Thyroid gland (tissue), 4 donors: ENCODE results near the gene PILRB. TPM values are rescaled to one million over a fixed set of nuclear protein-coding genes. Genes with fewer than 3 reads are reported as not detected.

ENCODE experiments used
- DNase-seq, 2 donors: peaks; one replicate each; pipeline ENCODE4 v3.0.0-alpha.2; 2019
- H3K27ac ChIP-seq, 3 donors: fragments of 200-600 bp; sonication (generic); 1 replicate in 2 of 3; 2 replicates in 1 of 3; pipeline ENCODE4 v1.5.1; 2016 to 2019; ENCODE audit warnings: mild to moderate bottlenecking in 1 of 3, moderate library complexity in 1 of 3
- H3K27me3 ChIP-seq: fragments of 200-600 bp; sonication (generic); one replicate; pipeline ENCODE4 v1.5.1; 2019
- H3K36me3 ChIP-seq, 2 donors: fragments of 200-600 bp; sonication (generic); one replicate each; pipeline ENCODE4 v1.5.1; 2016 to 2019
- H3K4me1 ChIP-seq, 2 donors: fragments of 200-600 bp; sonication (generic); one replicate each; pipeline ENCODE4 v1.5.1; 2017 to 2019
- H3K4me3 ChIP-seq, 3 donors: fragments of 200-600 bp; sonication (generic); replicated peaks in 1 of 3; 1 replicate in 2 of 3; 2 replicates in 1 of 3; pipeline ENCODE4 v1.5.1; 2016; ENCODE audit warnings: mild to moderate bottlenecking in 1 of 3
- H3K9me3 ChIP-seq: fragments of 200-600 bp; sonication (generic); one replicate; pipeline ENCODE4 v1.5.1; 2017
- POLR2A ChIP-seq, 2 donors: fragments of 450-650 bp; IDR thresholded peaks; one replicate each; pipeline ENCODE4 v1.6.1; 2017; ENCODE audit warnings: antibody characterized with exemption in 2 of 2, mild to moderate bottlenecking in 2 of 2, moderate library complexity in 1 of 2
- WGBS, 2 donors: methylation state at CpG; one replicate each; pipeline ENCODE4 v1.1.5; 2017; 5-methylcytosine and 5-hydroxymethylcytosine counted together
- intact Hi-C: fragments of 100-400 bp; cut with DNase I; formaldehyde crosslinking; loops from one replicate; pipeline ENCODE4 v1.15.1; 2023
- total RNA-seq, 4 donors: library from RNA; depleted of rRNA; stranded (reverse); fragments of >200 nt; gene quantifications; one replicate each; pipeline ENCODE4 v1.2.3, GENCODE V29; 2016
- TF ChIP-seq, protein P1 (sequence below), 6 experiments: fragments of 200-600 bp in 3 of 6; fragments of 450-650 bp in 3 of 6; sonication (generic) in 3 of 6; IDR thresholded peaks; one replicate each; pipeline ENCODE4 v1.5.1; 2016 to 2019; ENCODE audit warnings: antibody characterized with exemption in 6 of 6, mild to moderate bottlenecking in 2 of 6, inconsistent platforms in 1 of 6, moderate library complexity in 1 of 6

The PILRB gene
- total RNA-seq, 4 donors from 2014 or later: 60.9 to 86.5 (median 73.9) TPM

GRCh38 chr7:100353685-100354330 is 4.1 kb upstream of the PILRB start:
- no peak for DNase-seq
- H3K27me3 ChIP-seq: no peaks in the 10 kb centered on the region
- peaks cover 60 to 79% of the 10 kb centered on the region in 2 donors for H3K36me3 ChIP-seq
- H3K27ac ChIP-seq: no peak overlapping the region
- intact Hi-C loops: no loop called here
- H3K4me1 ChIP-seq: no peaks in the 10 kb centered on the region
- H3K4me3 ChIP-seq: no peak overlapping the region
- no peaks in the 10 kb centered on the region for H3K9me3 ChIP-seq
- 95 to 98% methylated on average over 5 to 6 of the region's 6 CpGs for WGBS, 2 donors
- TF ChIP-seq, protein P1, sequence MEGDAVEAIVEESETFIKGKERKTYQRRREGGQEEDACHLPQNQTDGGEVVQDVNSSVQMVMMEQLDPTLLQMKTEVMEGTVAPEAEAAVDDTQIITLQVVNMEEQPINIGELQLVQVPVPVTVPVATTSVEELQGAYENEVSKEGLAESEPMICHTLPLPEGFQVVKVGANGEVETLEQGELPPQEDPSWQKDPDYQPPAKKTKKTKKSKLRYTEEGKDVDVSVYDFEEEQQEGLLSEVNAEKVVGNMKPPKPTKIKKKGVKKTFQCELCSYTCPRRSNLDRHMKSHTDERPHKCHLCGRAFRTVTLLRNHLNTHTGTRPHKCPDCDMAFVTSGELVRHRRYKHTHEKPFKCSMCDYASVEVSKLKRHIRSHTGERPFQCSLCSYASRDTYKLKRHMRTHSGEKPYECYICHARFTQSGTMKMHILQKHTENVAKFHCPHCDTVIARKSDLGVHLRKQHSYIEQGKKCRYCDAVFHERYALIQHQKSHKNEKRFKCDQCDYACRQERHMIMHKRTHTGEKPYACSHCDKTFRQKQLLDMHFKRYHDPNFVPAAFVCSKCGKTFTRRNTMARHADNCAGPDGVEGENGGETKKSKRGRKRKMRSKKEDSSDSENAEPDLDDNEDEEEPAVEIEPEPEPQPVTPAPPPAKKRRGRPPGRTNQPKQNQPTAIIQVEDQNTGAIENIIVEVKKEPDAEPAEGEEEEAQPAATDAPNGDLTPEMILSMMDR (IDR thresholded peaks at IDR 0.05): no peak
- no peak for TF ChIP-seq POLR2A (IDR thresholded peaks at IDR 0.05)

DNA sequence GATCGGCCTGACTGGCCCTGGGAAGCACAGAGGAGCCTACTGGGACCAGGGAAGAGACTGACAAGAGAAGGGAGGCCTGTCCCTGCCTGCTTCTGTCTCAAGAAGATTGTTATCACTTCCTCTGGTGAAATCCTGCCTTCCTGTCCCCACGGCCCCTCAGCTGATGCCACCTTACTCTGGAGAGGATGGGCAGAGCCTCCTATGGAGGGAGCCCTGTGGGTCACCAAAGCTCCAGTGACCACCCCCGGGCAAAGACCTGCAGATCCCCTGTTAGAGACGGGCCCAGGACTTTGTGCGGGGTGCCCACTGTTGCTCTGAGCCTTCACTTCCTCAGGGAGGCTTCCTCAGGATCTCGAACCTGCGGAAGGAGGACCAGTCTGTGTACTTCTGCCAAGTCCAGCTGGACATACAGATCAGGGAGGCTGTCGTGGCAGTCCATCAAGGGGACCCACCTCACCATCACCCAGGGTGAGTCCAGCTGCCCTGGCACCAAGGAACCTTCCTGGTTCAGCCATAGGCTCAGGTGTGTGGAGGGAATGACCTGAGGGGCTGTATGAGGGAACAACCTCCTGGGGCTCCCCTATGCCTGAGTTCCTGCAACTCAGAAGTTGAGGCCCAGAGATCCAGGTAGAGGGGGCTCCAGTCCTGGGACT is 1.4 kb upstream of the PILRB start:
- Histone ChIP-seq H3K4me3 (no peak overlapping the region), H3K4me1 (no peaks in the 10 kb centered on the region), H3K27ac (no peak overlapping the region), H3K36me3 (peaks cover 73 to 88% of the 10 kb centered on the region in 2 donors), H3K9me3 (no peaks in the 10 kb centered on the region), H3K27me3 (no peaks in the 10 kb centered on the region)
- 91 to 95% methylated on average over 6 to 8 of the region's 8 CpGs for WGBS, 2 donors
- intact Hi-C loops: no loop called here
- no peak for TF ChIP-seq POLR2A (IDR thresholded peaks at IDR 0.05)
- TF ChIP-seq, protein P1 (IDR thresholded peaks at IDR 0.05): no peak
- DNase-seq: no peak

GRCh38 chr7:100357131-100357561 is 771 bp upstream of the PILRB start:
- H3K4me1 ChIP-seq: no peaks in the 10 kb centered on the region
- H3K36me3 ChIP-seq: peaks cover 75 to 90% of the 10 kb centered on the region in 2 donors
- intact Hi-C loops: no loop called here
- DNase-seq: no peak
- H3K4me3 ChIP-seq: no peak overlapping the region
- WGBS, 2 donors: 82 to 89% methylated on average over 3 to 4 of the region's 6 CpGs
- TF ChIP-seq POLR2A (IDR thresholded peaks at IDR 0.05): no peak
- TF ChIP-seq, protein P1 (IDR thresholded peaks at IDR 0.05): no peak
- H3K27ac ChIP-seq: no peak overlapping the region
- H3K9me3 ChIP-seq: no peaks in the 10 kb centered on the region
- H3K27me3 ChIP-seq: no peaks in the 10 kb centered on the region

DNA sequence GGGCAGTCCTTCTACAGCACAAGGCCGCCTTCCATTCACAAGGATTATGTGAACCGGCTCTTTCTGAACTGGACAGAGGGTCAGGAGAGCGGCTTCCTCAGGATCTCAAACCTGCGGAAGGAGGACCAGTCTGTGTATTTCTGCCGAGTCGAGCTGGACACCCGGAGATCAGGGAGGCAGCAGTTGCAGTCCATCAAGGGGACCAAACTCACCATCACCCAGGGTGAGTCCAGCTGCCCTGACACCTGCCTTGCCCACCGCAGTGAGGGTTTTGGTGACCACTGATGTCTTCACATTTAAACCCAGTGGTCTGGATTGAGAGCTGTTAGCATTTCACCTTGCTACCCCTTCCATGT is 918 bp downstream of the PILRB start:
- intact Hi-C loops: no loop called here
- H3K36me3 ChIP-seq: peaks cover 65 to 83% of the 10 kb centered on the region in 2 donors
- H3K4me3 ChIP-seq: no peak overlapping the region
- 96% methylated on average over 5 to 8 of the region's 8 CpGs for WGBS, 2 donors
- no peaks in the 10 kb centered on the region for H3K9me3 ChIP-seq
- no peak for DNase-seq
- H3K27me3 ChIP-seq: no peaks in the 10 kb centered on the region
- no peak overlapping the region for H3K27ac ChIP-seq
- TF ChIP-seq, protein P1 (IDR thresholded peaks at IDR 0.05): no peak
- no peak for TF ChIP-seq POLR2A (IDR thresholded peaks at IDR 0.05)
- no peaks in the 10 kb centered on the region for H3K4me1 ChIP-seq

DNA sequence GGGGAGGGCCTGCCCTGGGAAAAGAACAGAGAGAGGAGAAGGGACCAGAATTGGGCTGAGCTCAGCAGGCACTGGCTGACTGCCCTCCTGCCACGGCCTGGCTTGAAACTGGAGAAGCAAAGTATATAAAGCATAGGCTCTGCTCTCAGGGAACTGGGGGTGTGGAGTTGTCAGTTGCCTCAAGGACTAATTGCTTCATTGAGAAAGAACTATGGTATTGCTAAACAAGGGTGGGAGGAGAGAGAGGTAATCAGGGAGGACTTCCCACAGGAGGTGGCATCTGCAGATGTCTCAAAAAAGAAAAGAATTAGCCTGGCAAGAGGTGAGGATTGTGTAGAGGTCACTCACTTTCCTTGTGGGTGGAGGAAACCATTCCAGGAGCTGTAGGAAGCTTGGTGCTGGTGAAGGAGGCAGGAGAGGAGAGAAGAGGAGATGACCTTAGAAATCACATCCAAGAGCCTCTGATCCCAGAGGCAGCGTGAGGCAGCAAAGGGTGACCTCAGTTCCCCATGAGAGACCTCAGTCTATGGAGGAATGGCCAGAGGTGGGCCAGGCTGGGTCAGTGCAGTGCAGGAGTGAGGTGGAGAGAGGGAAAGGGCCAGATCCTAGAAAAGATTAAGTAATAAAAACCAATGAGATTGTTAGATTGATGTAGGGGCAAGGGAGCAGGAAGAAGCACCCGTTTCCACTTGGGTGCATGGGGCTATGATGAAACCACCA is 2.4 kb downstream of the PILRB start:
- 80 to 94% methylated on average over 3 of the region's 3 CpGs for WGBS, 2 donors

More for the DNA sequence above, 2.4 kb downstream of the PILRB start:
- no peaks in the 10 kb centered on the region for H3K9me3 ChIP-seq
- peaks cover 50 to 71% of the 10 kb centered on the region in 2 donors for H3K36me3 ChIP-seq
- H3K27me3 ChIP-seq: no peaks in the 10 kb centered on the region
- TF ChIP-seq POLR2A (IDR thresholded peaks at IDR 0.05): no peak
- TF ChIP-seq, protein P1 (IDR thresholded peaks at IDR 0.05): no peak
- no peak overlapping the region for H3K4me3 ChIP-seq
- DNase-seq: no peak
- intact Hi-C loops: no loop called here
- no peaks in the 10 kb centered on the region for H3K4me1 ChIP-seq
- no peak overlapping the region for H3K27ac ChIP-seq
